Muscle of leg (tissue), 11 donors: ENCODE data around the gene SPTBN2. TPM values are rescaled to one million over a fixed set of nuclear protein-coding genes. Genes with fewer than 3 reads are reported as not detected.
"Not testable (repeated sequence)": the region's sequence is repeated elsewhere in the genome, so short reads cannot be mapped to it uniquely, and the experiment has no call there.

Source experiments
- DNase-seq: peaks from one replicate; pipeline ENCODE4 v3.0.0; 2013
- H3K27ac ChIP-seq: one replicate; pipeline ENCODE4 v1.5.1; 2013; ENCODE audit warnings: mild to moderate bottlenecking, low read length, control low read depth
- H3K27me3 ChIP-seq: one replicate; pipeline ENCODE4 v1.6.1; 2013; ENCODE audit warnings: low read length; ENCODE audit not compliant: control insufficient read depth, insufficient read depth
- H3K36me3 ChIP-seq: one replicate; pipeline ENCODE4 v1.6.1; 2013; ENCODE audit warnings: low read length; ENCODE audit not compliant: control insufficient read depth, insufficient read depth
- H3K4me1 ChIP-seq: one replicate; pipeline ENCODE4 v1.6.1; 2013; ENCODE audit warnings: low read length; ENCODE audit not compliant: control insufficient read depth, insufficient read depth
- H3K4me3 ChIP-seq: one replicate; pipeline ENCODE4 v1.5.1; 2013; ENCODE audit warnings: low read length, control low read depth
- H3K9me3 ChIP-seq: replicated peaks from 2 replicates; pipeline ENCODE4 v1.6.1; 2013; ENCODE audit warnings: low read depth, low read length; ENCODE audit not compliant: control insufficient read depth
- WGBS: methylation state at CpG from one replicate; pipeline ENCODE4 v1.1.5; 2013; ENCODE audit warnings: missing lambda C conversion rate; ENCODE audit not compliant: insufficient coverage; 5-methylcytosine and 5-hydroxymethylcytosine counted together
- polyA plus RNA-seq, 8 donors: library from polyadenylated mRNA; unstranded; fragments of 120-200 nt; gene quantifications; one replicate each; pipeline versions ENCODE4 v1.2.1 to v1.2.3, GENCODE V29; 2013; ENCODE audit warnings: inconsistent platforms in 1 of 8, low replicate concordance in 1 of 8; ENCODE audit not compliant: insufficient read length in 8 of 8, insufficient read depth in 1 of 8
- total RNA-seq: library from RNA; stranded (reverse); fragments of 120-200 nt; gene quantifications from one replicate; pipeline ENCODE4 v1.2.4, GENCODE V29; 2013

Gene SPTBN2
- total and polyA plus RNA-seq, 9 donors = 8.6 to 19.0 (median 16.2) TPM

- H3K27ac ChIP-seq, H3K27me3 ChIP-seq, H3K9me3 ChIP-seq, DNase-seq: not testable (repeated sequence)
- 84% methylated on average over 2 of the region's 10 CpGs for WGBS
- H3K4me1 ChIP-seq = peaks cover 45% of the 10 kb centered on the region
- H3K36me3 ChIP-seq = peaks cover 41% of the 10 kb centered on the region
- H3K4me3 ChIP-seq = peak overlapping the region; percentile 76
Observed at GRCh38 chr11:66639814-66640340, 89.1 kb downstream of the SPTBN2 start.

- WGBS = 0% methylated on average over 16 of the region's 27 CpGs
- DNase-seq = peak; percentile 75
- peak overlapping the region; percentile 99 for H3K27ac ChIP-seq
- H3K4me1 ChIP-seq = peaks cover 43% of the 10 kb centered on the region
- peaks cover 36% of the 10 kb centered on the region for H3K36me3 ChIP-seq
- no peaks in the 10 kb centered on the region for H3K9me3 ChIP-seq
- no peaks in the 10 kb centered on the region for H3K27me3 ChIP-seq
- peak overlapping the region; percentile 76 for H3K4me3 ChIP-seq
Observed at GRCh38 chr11:66639066-66639813, 89.8 kb downstream of the SPTBN2 start.

- WGBS = under 1% methylated on average over 60 of the region's 63 CpGs
- peaks cover 31% of the 10 kb centered on the region for H3K36me3 ChIP-seq
- no peaks in the 10 kb centered on the region for H3K9me3 ChIP-seq
Observed at GRCh38 chr11:66638177-66639065, 90.6 kb downstream of the SPTBN2 start, which contains the start of gene RBM4. RBM4 (plus strand) TSS chr11:66638703; CDS start chr11:66639712, 1,009 bp downstream.

GRCh38 chr11:66637557-66638176 is 91.3 kb downstream of the SPTBN2 start:
- Histone ChIP-seq H3K27ac (peak overlapping the region; percentile 87), H3K4me3 (peak overlapping the region; percentile 60), H3K9me3 (no peaks in the 10 kb centered on the region), H3K27me3 (no peaks in the 10 kb centered on the region), H3K36me3 (peaks cover 32% of the 10 kb centered on the region), H3K4me1 (peaks cover 31% of the 10 kb centered on the region)
- no peak for DNase-seq
- WGBS = 8% methylated on average over 2 of the region's 12 CpGs

More at GRCh38 chr11:66638177-66639065, 90.6 kb downstream of the SPTBN2 start, which contains the start of gene RBM4:
- peak within 1 kb of the TSS; percentile 99 for H3K27ac ChIP-seq
- no peaks in the 10 kb centered on the region for H3K27me3 ChIP-seq
- DNase-seq = peak; percentile 100
- H3K4me3 ChIP-seq = peak within 1 kb of the TSS; percentile 76
- H3K4me1 ChIP-seq = peaks cover 35% of the 10 kb centered on the region

- H3K4me1 ChIP-seq = peaks cover 26% of the 10 kb centered on the region
- no peak overlapping the region for H3K27ac ChIP-seq
- DNase-seq = no peak
- H3K9me3 ChIP-seq = no peaks in the 10 kb centered on the region
- no peak overlapping the region for H3K4me3 ChIP-seq
- no peaks in the 10 kb centered on the region for H3K27me3 ChIP-seq
- WGBS = 64% methylated on average over 2 of the region's 3 CpGs
- peaks cover 28% of the 10 kb centered on the region for H3K36me3 ChIP-seq
Observed at GRCh38 chr11:66636411-66636810, 92.6 kb downstream of the SPTBN2 start.

Other genes starting within 250 kb of the SPTBN2 start
- 22.3 TPM for gene DPP3, start 248.8 kb downstream of the SPTBN2 start, total RNA-seq
- gene DPP3, start 248.8 kb downstream of the SPTBN2 start, polyA plus RNA-seq = 10 to 100 TPM; 18.5 to 27.2 (median 23.1) TPM
- gene BBS1, start 218.6 kb downstream of the SPTBN2 start, total RNA-seq = 18.8 TPM
- 10 to 100 TPM; 13.2 to 22.6 (median 17.4) TPM for gene BBS1, start 218.6 kb downstream of the SPTBN2 start, polyA plus RNA-seq
- gene ZDHHC24, start 183.2 kb downstream of the SPTBN2 start, total RNA-seq = 3.5 TPM
- gene ZDHHC24, start 183.2 kb downstream of the SPTBN2 start, polyA plus RNA-seq = 1 to 10 TPM; 3.2 to 4.7 (median 3.8) TPM
- 81.6 TPM for gene ACTN3, start 182.3 kb downstream of the SPTBN2 start, total RNA-seq
- gene ACTN3, start 182.3 kb downstream of the SPTBN2 start, polyA plus RNA-seq = 100 to 1,000 TPM in 2 of 8 donors, 10 to 100 TPM in 5, 1 to 10 TPM in 1; 8.3 to 162 (median 39.3) TPM
- 29.0 TPM for gene CTSF, start 160.6 kb downstream of the SPTBN2 start, total RNA-seq
- 10 to 100 TPM; 22.4 to 36.7 (median 25.8) TPM for gene CTSF, start 160.6 kb downstream of the SPTBN2 start, polyA plus RNA-seq
- 0.09 TPM for gene CCDC87, start 136.2 kb downstream of the SPTBN2 start, total RNA-seq
- under 1 TPM; 0.10 to 0.15 (median 0.13) TPM for gene CCDC87, start 136.2 kb downstream of the SPTBN2 start, polyA plus RNA-seq
- gene CCS, start 136.0 kb downstream of the SPTBN2 start, total RNA-seq = 32.1 TPM
- 10 to 100 TPM; 30.1 to 49.2 (median 39.2) TPM for gene CCS, start 136.0 kb downstream of the SPTBN2 start, polyA plus RNA-seq
- gene RBM14, start 112.6 kb downstream of the SPTBN2 start, total RNA-seq = 25.9 TPM
- gene RBM14, start 112.6 kb downstream of the SPTBN2 start, polyA plus RNA-seq = 10 to 100 TPM; 35.2 to 56.5 (median 42.9) TPM
- gene RBM4, start 90.5 kb downstream of the SPTBN2 start, total RNA-seq = 98.1 TPM
- gene RBM4, start 90.5 kb downstream of the SPTBN2 start, polyA plus RNA-seq = 100 to 1,000 TPM; 123 to 167 (median 148) TPM
- 26.7 TPM for gene RBM4B, start 51.3 kb downstream of the SPTBN2 start, total RNA-seq
- gene RBM4B, start 51.3 kb downstream of the SPTBN2 start, polyA plus RNA-seq = 10 to 100 TPM; 28.3 to 42.8 (median 31.7) TPM
- gene RCE1, start 114.2 kb upstream of the SPTBN2 start, total RNA-seq = 9.9 TPM
- gene RCE1, start 114.2 kb upstream of the SPTBN2 start, polyA plus RNA-seq = 10 to 100 TPM; 12.1 to 17.3 (median 14.0) TPM
- 24.0 TPM for gene LRFN4, start 127.8 kb upstream of the SPTBN2 start, total RNA-seq
- 10 to 100 TPM; 26.3 to 35.7 (median 32.2) TPM for gene LRFN4, start 127.8 kb upstream of the SPTBN2 start, polyA plus RNA-seq
- 10.0 TPM for gene PC, start 229.2 kb upstream of the SPTBN2 start, total RNA-seq
- 10 to 100 TPM; 15.1 to 30.9 (median 19.3) TPM for gene PC, start 229.2 kb upstream of the SPTBN2 start, polyA plus RNA-seq
- gene C11orf86, start 246.1 kb upstream of the SPTBN2 start, total RNA-seq = not detected
- gene C11orf86, start 246.1 kb upstream of the SPTBN2 start, polyA plus RNA-seq = 1 to 10 TPM in 1 of 8 donors, not detected in 7; 1.0 TPM